Activated CD4-positive, alpha-beta memory T cell treated with anti-CD3 and anti-CD28 coated beads, Interleukin-2, amount 10 ng/mL, durations not matched to agents 7 days and 5 days (primary cell): ENCODE measurements around the gene ANTXR1. TPM values are rescaled to one million over a fixed set of nuclear protein-coding genes. Genes with fewer than 3 reads are reported as not detected.

Experiments used
- CTCF ChIA-PET: fragments of 350-600 bp; sonication (Branson Sonifier 250); formaldehyde crosslinking; loops from one replicate; lab custom pipeline; 2021; ENCODE audit warnings: antibody characterized with exemption, inconsistent platforms; lab: Charles Lee
- POLR2A ChIA-PET: fragments of 350-600 bp; sonication (Branson Sonifier 250); formaldehyde crosslinking; loops from one replicate; lab custom pipeline; 2021; ENCODE audit warnings: antibody characterized with exemption; lab: Charles Lee
- DNase-seq: peaks from one replicate; pipeline ENCODE4 v3.0.0-alpha.2; 2020
- H3K27ac Mint-ChIP-seq: one replicate; pipeline ENCODE4 v1.8.0; 2021; ENCODE audit warnings: mild to moderate bottlenecking, mixed read lengths
- H3K27me3 Mint-ChIP-seq: one replicate; pipeline ENCODE4 v1.8.0; 2021; ENCODE audit warnings: mixed read lengths
- H3K36me3 Mint-ChIP-seq: one replicate; pipeline ENCODE4 v1.8.0; 2021; ENCODE audit warnings: low read depth, mixed read lengths
- H3K4me1 Mint-ChIP-seq: one replicate; pipeline ENCODE4 v1.8.0; 2021; ENCODE audit warnings: mixed read lengths
- H3K4me3 Mint-ChIP-seq: one replicate; pipeline ENCODE4 v1.8.0; 2021; ENCODE audit warnings: mild to moderate bottlenecking, mixed read lengths
- H3K9me3 Mint-ChIP-seq: one replicate; pipeline ENCODE4 v1.8.0; 2021; ENCODE audit warnings: mixed read lengths
- total RNA-seq, 2 experiments: library from RNA; stranded (reverse); gene quantifications; one replicate each; pipeline ENCODE4 v1.2.3, GENCODE V29; 2021

ANTXR1 gene
- total RNA-seq, 2 experiments from 2014 or later = not detected

- H3K4me3 Mint-ChIP-seq = no peak overlapping the region
- no peak overlapping the region for H3K27ac Mint-ChIP-seq
- no peak for DNase-seq
- ChIA-PET CTCF (no interaction called here), POLR2A (no interaction called here)
- peaks cover 36% of the 10 kb centered on the region for H3K27me3 Mint-ChIP-seq
- H3K9me3 Mint-ChIP-seq = no peaks in the 10 kb centered on the region
- H3K36me3 Mint-ChIP-seq = no peaks in the 10 kb centered on the region
- H3K4me1 Mint-ChIP-seq = no peaks in the 10 kb centered on the region
These were observed 61.1 kb downstream of the ANTXR1 start for GRCh38 chr2:69073928-69074570.

- POLR2A ChIA-PET = no interaction called here
- H3K27ac Mint-ChIP-seq = no peak overlapping the region
These were observed 61.9 kb downstream of the ANTXR1 start for GRCh38 chr2:69074918-69075317.

GRCh38 chr2:69075486-69075885 lies 62.5 kb downstream of the ANTXR1 start:
- no peak overlapping the region for H3K27ac Mint-ChIP-seq
- H3K4me1 Mint-ChIP-seq = no peaks in the 10 kb centered on the region
- H3K9me3 Mint-ChIP-seq = no peaks in the 10 kb centered on the region
- no peak overlapping the region for H3K4me3 Mint-ChIP-seq
- DNase-seq = no peak
- ChIA-PET POLR2A (interaction anchor here (0.6 kb wide), 1 partner anchor 204 kb away, joined by 4 read pairs; no protein-coding TSS in a partner anchor), CTCF (no interaction called here)
- H3K36me3 Mint-ChIP-seq = no peaks in the 10 kb centered on the region
- peaks cover 45% of the 10 kb centered on the region for H3K27me3 Mint-ChIP-seq

More at GRCh38 chr2:69074918-69075317, 61.9 kb downstream of the ANTXR1 start:
- Mint-ChIP-seq H3K4me1 (no peaks in the 10 kb centered on the region), H3K36me3 (no peaks in the 10 kb centered on the region), H3K27me3 (peaks cover 45% of the 10 kb centered on the region), H3K9me3 (no peaks in the 10 kb centered on the region), H3K4me3 (no peak overlapping the region)
- no peak for DNase-seq
- CTCF ChIA-PET = no interaction called here

- no peak overlapping the region for H3K4me3 Mint-ChIP-seq
- H3K27ac Mint-ChIP-seq = no peak overlapping the region
- H3K9me3 Mint-ChIP-seq = no peaks in the 10 kb centered on the region
- H3K36me3 Mint-ChIP-seq = no peaks in the 10 kb centered on the region
- peaks cover 43% of the 10 kb centered on the region for H3K27me3 Mint-ChIP-seq
- ChIA-PET CTCF (no interaction called here), POLR2A (no interaction called here)
- no peaks in the 10 kb centered on the region for H3K4me1 Mint-ChIP-seq
- DNase-seq = no peak
These were observed 63.6 kb downstream of the ANTXR1 start for GRCh38 chr2:69076601-69077000.

GRCh38 chr2:69077252-69077950 lies 64.4 kb downstream of the ANTXR1 start:
- no peak overlapping the region for H3K4me3 Mint-ChIP-seq
- no peaks in the 10 kb centered on the region for H3K36me3 Mint-ChIP-seq
- no peak overlapping the region for H3K27ac Mint-ChIP-seq
- ChIA-PET CTCF (no interaction called here), POLR2A (no interaction called here)
- peaks cover 50% of the 10 kb centered on the region for H3K27me3 Mint-ChIP-seq
- DNase-seq = no peak
- H3K9me3 Mint-ChIP-seq = no peaks in the 10 kb centered on the region
- no peaks in the 10 kb centered on the region for H3K4me1 Mint-ChIP-seq

- DNase-seq = no peak
- ChIA-PET POLR2A (no interaction called here), CTCF (no interaction called here)
- Mint-ChIP-seq H3K4me1 (no peaks in the 10 kb centered on the region), H3K27ac (no peak overlapping the region), H3K36me3 (no peaks in the 10 kb centered on the region), H3K9me3 (no peaks in the 10 kb centered on the region), H3K4me3 (no peak overlapping the region), H3K27me3 (peaks cover 46% of the 10 kb centered on the region)
These were observed 67.1 kb downstream of the ANTXR1 start for GRCh38 chr2:69080071-69080470.

GRCh38 chr2:69081001-69081580 lies 68.1 kb downstream of the ANTXR1 start:
- Mint-ChIP-seq H3K4me3 (no peak overlapping the region), H3K4me1 (no peaks in the 10 kb centered on the region), H3K27me3 (peaks cover 42% of the 10 kb centered on the region), H3K27ac (no peak overlapping the region), H3K36me3 (no peaks in the 10 kb centered on the region), H3K9me3 (no peaks in the 10 kb centered on the region)
- DNase-seq = no peak
- CTCF ChIA-PET = no interaction called here
- POLR2A ChIA-PET = no interaction called here

GRCh38 chr2:69081757-69082156 lies 68.8 kb downstream of the ANTXR1 start:
- no peaks in the 10 kb centered on the region for H3K9me3 Mint-ChIP-seq
- no peaks in the 10 kb centered on the region for H3K4me1 Mint-ChIP-seq
- POLR2A ChIA-PET = no interaction called here
- no peak overlapping the region for H3K4me3 Mint-ChIP-seq
- no peaks in the 10 kb centered on the region for H3K36me3 Mint-ChIP-seq
- H3K27me3 Mint-ChIP-seq = peaks cover 46% of the 10 kb centered on the region
- CTCF ChIA-PET = no interaction called here
- no peak for DNase-seq
- no peak overlapping the region for H3K27ac Mint-ChIP-seq

- H3K27ac Mint-ChIP-seq = no peak overlapping the region
- no peak overlapping the region for H3K4me3 Mint-ChIP-seq
- POLR2A ChIA-PET = no interaction called here
- no peaks in the 10 kb centered on the region for H3K4me1 Mint-ChIP-seq
- no peak for DNase-seq
- no peaks in the 10 kb centered on the region for H3K9me3 Mint-ChIP-seq
- H3K36me3 Mint-ChIP-seq = no peaks in the 10 kb centered on the region
- CTCF ChIA-PET = no interaction called here
- H3K27me3 Mint-ChIP-seq = peaks cover 45% of the 10 kb centered on the region
These were observed 69.5 kb downstream of the ANTXR1 start for GRCh38 chr2:69082430-69082997.

GRCh38 chr2:69083235-69083748 lies 70.3 kb downstream of the ANTXR1 start:
- CTCF ChIA-PET = no interaction called here
- Mint-ChIP-seq H3K9me3 (no peaks in the 10 kb centered on the region), H3K4me3 (no peak overlapping the region)

GRCh38 chr2:69084492-69084891 lies 71.5 kb downstream of the ANTXR1 start:
- POLR2A ChIA-PET = no interaction called here
- Mint-ChIP-seq H3K27ac (no peak overlapping the region), H3K4me3 (no peak overlapping the region), H3K9me3 (no peaks in the 10 kb centered on the region), H3K27me3 (peaks cover 51% of the 10 kb centered on the region), H3K36me3 (no peaks in the 10 kb centered on the region), H3K4me1 (no peaks in the 10 kb centered on the region)
- CTCF ChIA-PET = no interaction called here
- no peak for DNase-seq

More at GRCh38 chr2:69083235-69083748, 70.3 kb downstream of the ANTXR1 start:
- H3K4me1 Mint-ChIP-seq = no peaks in the 10 kb centered on the region
- H3K36me3 Mint-ChIP-seq = no peaks in the 10 kb centered on the region
- POLR2A ChIA-PET = no interaction called here
- no peak overlapping the region for H3K27ac Mint-ChIP-seq
- DNase-seq = no peak
- peaks cover 47% of the 10 kb centered on the region for H3K27me3 Mint-ChIP-seq

GRCh38 chr2:69086466-69086865 lies 73.5 kb downstream of the ANTXR1 start:
- Mint-ChIP-seq H3K4me3 (no peak overlapping the region), H3K4me1 (no peaks in the 10 kb centered on the region), H3K9me3 (no peaks in the 10 kb centered on the region), H3K36me3 (no peaks in the 10 kb centered on the region), H3K27me3 (peaks cover 47% of the 10 kb centered on the region), H3K27ac (no peak overlapping the region)
- POLR2A ChIA-PET = interaction anchor here (0.9 kb wide), 1 partner anchor 32 kb away, joined by 3 read pairs; no protein-coding TSS in a partner anchor
- no peak for DNase-seq
- CTCF ChIA-PET = no interaction called here

- Mint-ChIP-seq H3K36me3 (no peaks in the 10 kb centered on the region), H3K4me3 (no peak overlapping the region), H3K9me3 (no peaks in the 10 kb centered on the region), H3K4me1 (no peaks in the 10 kb centered on the region), H3K27me3 (peaks cover 46% of the 10 kb centered on the region), H3K27ac (no peak overlapping the region)
- DNase-seq = no peak
- POLR2A ChIA-PET = no interaction called here
- CTCF ChIA-PET = no interaction called here
These were observed 74.4 kb downstream of the ANTXR1 start for GRCh38 chr2:69087211-69087911.
